LNCaP clone FGC (cell line): ENCODE results near the gene BRICD5.

ENCODE experiments used
- DNase-seq: peaks from one replicate; pipeline ENCODE4 v3.0.0-alpha.2; 2011; ENCODE audit warnings: low read depth
- H3K4me3 ChIP-seq: 2 replicates; pipeline ENCODE4 v1.5.1; 2011; ENCODE audit warnings: mild to moderate bottlenecking, low read depth, low read length, control low read depth
- CTCF ChIP-seq: IDR thresholded peaks from 2 replicates; pipeline ENCODE4 v1.5.1; 2012; ENCODE audit warnings: mild to moderate bottlenecking; ENCODE audit not compliant: control insufficient read depth, insufficient read depth; ENCODE audit errors: extremely low read depth

Gene BRICD5

GRCh38 chr16:2170587-2171435 is 39.9 kb downstream of the BRICD5 start:
- H3K4me3 ChIP-seq: no peak overlapping the region
- DNase-seq: no peak
- no peak for TF ChIP-seq CTCF

GRCh38 chr16:2170080-2170479 is 40.6 kb downstream of the BRICD5 start:
- DNase-seq: no peak
- TF ChIP-seq CTCF: no peak
- no peak overlapping the region for H3K4me3 ChIP-seq

- no peak for DNase-seq
- no peak overlapping the region for H3K4me3 ChIP-seq
- TF ChIP-seq CTCF: no peak
Measured at GRCh38 chr16:2167068-2167638, 43.5 kb downstream of the BRICD5 start.

GRCh38 chr16:2166263-2167067 is 44.2 kb downstream of the BRICD5 start:
- no peak for DNase-seq
- no peak overlapping the region for H3K4me3 ChIP-seq
- TF ChIP-seq CTCF: no peak

- DNase-seq: no peak
- H3K4me3 ChIP-seq: no peak overlapping the region
- TF ChIP-seq CTCF: no peak
Measured at GRCh38 chr16:2165861-2166260, 44.8 kb downstream of the BRICD5 start.

- DNase-seq: no peak
- H3K4me3 ChIP-seq: no peak overlapping the region
- no peak for TF ChIP-seq CTCF
Measured at GRCh38 chr16:2163211-2163881, 47.3 kb downstream of the BRICD5 start.
